ENCODE measurements around the gene MUC5AC. TPM values are rescaled to one million over a fixed set of nuclear protein-coding genes. Genes with fewer than 3 reads are reported as not detected.

MUC5AC gene
- total RNA-seq, 1 donor from 2014 or later: not detected

- H3K27ac Mint-ChIP-seq: no peak overlapping the region
- no peaks in the 10 kb centered on the region for H3K9me3 Mint-ChIP-seq (ENCODE audit: low read depth)
- no peaks in the 10 kb centered on the region for H3K4me1 Mint-ChIP-seq (ENCODE audit: low read depth)
- peaks cover 3% of the 10 kb centered on the region for H3K27me3 Mint-ChIP-seq
- DNase-seq (ENCODE audit: low spot score, unreplicated experiment): no peak
- H3K36me3 Mint-ChIP-seq (ENCODE audit: insufficient read depth): no peaks in the 10 kb centered on the region
- TF ChIP-seq CTCF (IDR thresholded peaks at IDR 0.05; ENCODE audit: unreplicated experiment): no peak
- H3K4me3 Mint-ChIP-seq (ENCODE audit: low read depth): no peak overlapping the region
These were observed 77.1 kb downstream of the MUC5AC start for GRCh38 chr11:1234771-1235305.

DNA sequence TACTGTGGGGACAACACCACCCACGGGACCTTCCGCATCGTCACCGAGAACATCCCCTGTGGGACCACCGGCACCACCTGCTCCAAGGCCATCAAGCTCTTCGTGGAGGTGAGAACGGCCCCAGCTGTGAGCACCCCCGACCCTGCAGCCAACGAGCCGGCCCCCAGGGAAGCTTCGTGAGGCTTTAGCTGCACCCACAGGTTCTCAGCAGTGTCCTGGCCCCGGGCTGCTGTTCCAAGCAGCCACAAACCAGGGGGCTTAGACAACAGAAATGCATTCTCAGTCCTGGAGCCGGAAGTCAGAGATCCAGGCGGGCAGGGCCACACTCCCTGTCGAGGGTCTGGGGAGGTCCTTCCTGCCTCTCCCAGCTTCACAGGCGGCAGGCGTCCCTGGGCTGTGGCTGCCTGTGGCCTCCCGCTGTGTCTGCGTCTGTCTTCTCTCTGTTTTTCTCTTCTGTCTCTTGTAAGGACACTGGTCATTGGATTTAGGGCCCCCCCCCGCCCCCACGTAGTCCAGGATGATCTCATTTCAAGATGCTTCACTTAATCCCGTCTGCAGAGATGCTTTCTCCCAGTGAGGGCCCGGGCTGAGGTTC lies 77.7 kb downstream of the MUC5AC start:
- Mint-ChIP-seq H3K36me3 (ENCODE audit: insufficient read depth) (no peaks in the 10 kb centered on the region), H3K4me1 (ENCODE audit: low read depth) (no peaks in the 10 kb centered on the region), H3K27me3 (peaks cover 3% of the 10 kb centered on the region), H3K27ac (no peak overlapping the region), H3K9me3 (ENCODE audit: low read depth) (no peaks in the 10 kb centered on the region), H3K4me3 (ENCODE audit: low read depth) (no peak overlapping the region)
- no peak for TF ChIP-seq CTCF (IDR thresholded peaks at IDR 0.05; ENCODE audit: unreplicated experiment)
- DNase-seq (ENCODE audit: low spot score, unreplicated experiment): no peak

GRCh38 chr11:1235901-1236315 lies 78.2 kb downstream of the MUC5AC start:
- no peaks in the 10 kb centered on the region for H3K9me3 Mint-ChIP-seq (ENCODE audit: low read depth)
- no peaks in the 10 kb centered on the region for H3K4me1 Mint-ChIP-seq (ENCODE audit: low read depth)
- no peak for DNase-seq (ENCODE audit: low spot score, unreplicated experiment)
- H3K4me3 Mint-ChIP-seq (ENCODE audit: low read depth): no peak overlapping the region
- H3K27me3 Mint-ChIP-seq: peaks cover 3% of the 10 kb centered on the region
- no peak for TF ChIP-seq CTCF (IDR thresholded peaks at IDR 0.05; ENCODE audit: unreplicated experiment)
- H3K36me3 Mint-ChIP-seq (ENCODE audit: insufficient read depth): no peaks in the 10 kb centered on the region
- H3K27ac Mint-ChIP-seq: no peak overlapping the region

GRCh38 chr11:1236316-1237127 lies 78.8 kb downstream of the MUC5AC start:
- peaks cover 3% of the 10 kb centered on the region for H3K27me3 Mint-ChIP-seq
- no peak overlapping the region for H3K27ac Mint-ChIP-seq
- H3K9me3 Mint-ChIP-seq (ENCODE audit: low read depth): no peaks in the 10 kb centered on the region
- no peak for TF ChIP-seq CTCF (IDR thresholded peaks at IDR 0.05; ENCODE audit: unreplicated experiment)
- H3K36me3 Mint-ChIP-seq (ENCODE audit: insufficient read depth): no peaks in the 10 kb centered on the region
- no peak overlapping the region for H3K4me3 Mint-ChIP-seq (ENCODE audit: low read depth)
- H3K4me1 Mint-ChIP-seq (ENCODE audit: low read depth): no peaks in the 10 kb centered on the region
- no peak for DNase-seq (ENCODE audit: low spot score, unreplicated experiment)

GRCh38 chr11:1237128-1237580 lies 79.4 kb downstream of the MUC5AC start:
- Mint-ChIP-seq H3K27me3 (peaks cover 3% of the 10 kb centered on the region), H3K27ac (no peak overlapping the region), H3K4me3 (ENCODE audit: low read depth) (no peak overlapping the region), H3K4me1 (ENCODE audit: low read depth) (no peaks in the 10 kb centered on the region), H3K36me3 (ENCODE audit: insufficient read depth) (no peaks in the 10 kb centered on the region), H3K9me3 (ENCODE audit: low read depth) (no peaks in the 10 kb centered on the region)
- DNase-seq (ENCODE audit: low spot score, unreplicated experiment): no peak
- no peak for TF ChIP-seq CTCF (IDR thresholded peaks at IDR 0.05; ENCODE audit: unreplicated experiment)

All from progenitor cell of endocrine pancreas (in vitro differentiated cells).